ENCODE measurements around the gene STIL. TPM values are rescaled to one million over a fixed set of nuclear protein-coding genes. Genes with fewer than 3 reads are reported as not detected.

The STIL gene
- total and polyA plus RNA-seq, 2 of the 13 experiments (the other 11 are each of a cell fraction or from before 2014, with no cell fraction given), result 13.7 to 18.6 TPM

GRCh38 chr1:47334765-47335435 is 21.0 kb upstream of the STIL start (continued):
- TF ChIP-seq ZEB1 (IDR thresholded peaks at IDR 0.05; ENCODE audit: insufficient replicate concordance, low read depth), result no peak
- 0 out of 2 replicates have a peak, but pooled peaks have one; percentile 37 for TF ChIP-seq SIX1 (CRISPR knock-in tag; IDR thresholded peaks at IDR 0.05; ENCODE audit: borderline replicate concordance)
- TF ChIP-seq MLXIP (CRISPR knock-in tag; IDR thresholded peaks at IDR 0.05; ENCODE audit: borderline replicate concordance), result 0 out of 2 replicates have a peak, but pooled peaks have one; percentile 10
- TF ChIP-seq E2F5 (CRISPR knock-in tag; conservative IDR thresholded peaks at IDR 0.05), result no peak
- no peak for TF ChIP-seq KLF9 (CRISPR knock-in tag; IDR thresholded peaks at IDR 0.05; ENCODE audit: low read depth)
- TF ChIP-seq ZBED4 (CRISPR knock-in tag; IDR thresholded peaks at IDR 0.05; ENCODE audit: borderline replicate concordance), result 0 out of 2 replicates have a peak, but pooled peaks have one; percentile 49
- TF ChIP-seq SNAPC2 (CRISPR knock-in tag; IDR thresholded peaks at IDR 0.05), result no peak
- TF ChIP-seq MXD1 (CRISPR knock-in tag; IDR thresholded peaks at IDR 0.05), result no peak
- no peak; the same call in 1 of the 2 replicates for TF ChIP-seq ZNF503 (CRISPR knock-in tag; IDR thresholded peaks at IDR 0.05)
- no peak for TF ChIP-seq CENPT (CRISPR knock-in tag; IDR thresholded peaks at IDR 0.05; ENCODE audit: low read depth)
- TF ChIP-seq IRX3 (CRISPR knock-in tag; IDR thresholded peaks at IDR 0.05; ENCODE audit: borderline replicate concordance, low read depth), result 0 out of 2 replicates have a peak, but pooled peaks have one; percentile 5
- TF ChIP-seq EP300 (IDR thresholded peaks at IDR 0.05; ENCODE audit: low read depth in 2 of 2, low read length in 2 of 2), result peak in 1 of 2 experiments; percentile 52; a peak in 2 of 4 replicates
- TF ChIP-seq EP300 (CRISPR knock-in tag; IDR thresholded peaks at IDR 0.05; ENCODE audit: borderline replicate concordance), result no peak
- no peak for TF ChIP-seq PITX1 (CRISPR knock-in tag; IDR thresholded peaks at IDR 0.05)
- 0 out of 2 replicates have a peak, but pooled peaks have one; percentile 10 for TF ChIP-seq HOMEZ (CRISPR knock-in tag; IDR thresholded peaks at IDR 0.05; ENCODE audit: low read depth)
- 0 out of 2 replicates have a peak, but pooled peaks have one; percentile 5 for TF ChIP-seq ZNF652 (CRISPR knock-in tag; IDR thresholded peaks at IDR 0.05; ENCODE audit: borderline replicate concordance, low read depth)

All from HepG2 (cell line).